ENCODE measurements around the gene SLC6A4.
"Not testable (repeated sequence)": the region's sequence is repeated elsewhere in the genome, so short reads cannot be mapped to it uniquely, and the experiment has no call there.

SLC6A4 gene

DNA sequence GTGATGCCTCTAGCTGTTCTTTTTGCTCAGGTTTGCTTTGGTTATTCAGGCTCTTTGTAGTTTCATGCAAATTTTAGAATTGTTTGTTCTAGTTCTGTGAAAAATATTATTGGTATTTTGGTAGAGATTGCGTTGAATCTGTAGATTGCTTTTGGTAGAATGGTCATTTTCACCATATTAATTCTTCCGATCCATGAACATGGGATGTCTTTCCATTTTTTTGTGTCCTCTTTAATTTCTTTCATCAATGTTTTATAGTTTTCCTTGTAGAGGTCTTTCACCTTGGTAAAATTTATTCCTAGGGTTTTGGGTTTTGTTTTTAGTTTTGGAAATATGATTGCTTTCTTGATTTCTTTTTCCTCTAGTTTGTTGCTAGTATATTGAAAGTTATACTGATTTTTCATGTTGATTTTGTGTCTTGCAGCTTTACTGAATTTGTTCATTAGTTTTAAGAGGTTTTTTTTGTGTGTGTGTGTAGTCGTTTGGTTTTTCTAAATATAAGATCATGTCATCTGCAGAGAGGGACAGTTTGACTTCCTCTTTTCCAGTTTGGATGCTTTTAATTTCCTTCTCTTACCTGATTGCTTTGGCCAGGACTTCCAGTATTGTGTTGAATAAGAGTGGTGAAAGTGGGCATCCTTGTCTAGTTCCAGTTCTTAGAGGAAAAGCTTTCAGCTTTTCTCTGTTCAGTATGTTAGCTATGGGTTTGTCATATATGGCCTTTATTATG is 76.4 kb downstream of the SLC6A4 start:
- no peak overlapping the region for H3K4me3 Mint-ChIP-seq
- peaks cover 2% of the 10 kb centered on the region for H3K4me1 Mint-ChIP-seq (ENCODE audit: low read depth)
- no peak overlapping the region for H3K27ac Mint-ChIP-seq
- H3K9me3 Mint-ChIP-seq, result peaks cover 16% of the 10 kb centered on the region
- H3K27me3 Mint-ChIP-seq (ENCODE audit: low read depth), result no peaks in the 10 kb centered on the region
- peaks cover 46% of the 10 kb centered on the region for H3K36me3 Mint-ChIP-seq (ENCODE audit: low read depth)

DNA sequence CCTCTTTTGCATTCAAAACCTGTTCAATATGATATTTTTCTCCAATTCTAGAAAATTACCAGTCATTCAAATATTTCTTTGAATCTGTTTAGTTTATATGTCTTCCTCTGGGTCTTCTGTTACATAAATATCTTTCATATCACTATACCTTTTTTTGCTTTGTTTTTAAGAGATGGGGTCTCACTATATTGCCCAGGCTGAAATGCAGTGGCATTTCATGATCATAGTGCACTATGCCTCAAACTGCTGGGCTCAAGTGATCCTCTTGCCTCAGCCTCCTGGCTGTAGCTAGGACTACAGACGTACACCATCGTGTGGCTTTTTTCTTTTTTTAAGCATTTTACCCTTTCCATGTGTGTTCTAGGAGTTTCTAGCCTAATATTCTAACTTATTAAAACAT is 80.1 kb downstream of the SLC6A4 start:
- Mint-ChIP-seq H3K9me3 (peaks cover 13% of the 10 kb centered on the region), H3K4me1 (ENCODE audit: low read depth) (peaks cover 3% of the 10 kb centered on the region), H3K36me3 (ENCODE audit: low read depth) (peaks cover 35% of the 10 kb centered on the region)

DNA sequence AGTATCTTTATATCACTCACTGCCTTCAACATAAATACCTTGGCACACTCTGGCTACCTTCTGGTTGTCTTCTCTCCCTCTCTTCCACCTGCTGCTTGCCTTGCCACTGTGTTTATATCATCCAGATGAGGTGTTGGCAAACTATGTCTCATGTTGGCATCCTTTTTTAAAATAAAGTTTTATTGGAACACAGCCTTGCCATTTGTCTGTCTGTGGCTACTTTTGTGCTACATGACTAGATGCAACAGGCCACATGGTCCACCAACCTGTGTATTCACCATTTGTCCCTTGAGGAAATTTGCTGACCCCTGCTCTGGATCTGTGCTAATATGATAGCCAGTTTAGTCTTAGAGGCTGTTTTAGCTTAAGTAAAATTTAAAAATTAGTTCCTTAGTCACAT is 82.0 kb downstream of the SLC6A4 start:
- H3K4me1 Mint-ChIP-seq (ENCODE audit: low read depth), result peaks cover 3% of the 10 kb centered on the region
- no peak overlapping the region for H3K4me3 Mint-ChIP-seq
- no peaks in the 10 kb centered on the region for H3K9me3 Mint-ChIP-seq
- H3K36me3 Mint-ChIP-seq (ENCODE audit: low read depth), result peaks cover 18% of the 10 kb centered on the region
- H3K27me3 Mint-ChIP-seq (ENCODE audit: low read depth), result no peaks in the 10 kb centered on the region
- H3K27ac Mint-ChIP-seq, result no peak overlapping the region

More for the DNA sequence above, 80.1 kb downstream of the SLC6A4 start:
- H3K4me3 Mint-ChIP-seq, result no peak overlapping the region
- H3K27ac Mint-ChIP-seq, result no peak overlapping the region
- H3K27me3 Mint-ChIP-seq (ENCODE audit: low read depth), result no peaks in the 10 kb centered on the region

DNA sequence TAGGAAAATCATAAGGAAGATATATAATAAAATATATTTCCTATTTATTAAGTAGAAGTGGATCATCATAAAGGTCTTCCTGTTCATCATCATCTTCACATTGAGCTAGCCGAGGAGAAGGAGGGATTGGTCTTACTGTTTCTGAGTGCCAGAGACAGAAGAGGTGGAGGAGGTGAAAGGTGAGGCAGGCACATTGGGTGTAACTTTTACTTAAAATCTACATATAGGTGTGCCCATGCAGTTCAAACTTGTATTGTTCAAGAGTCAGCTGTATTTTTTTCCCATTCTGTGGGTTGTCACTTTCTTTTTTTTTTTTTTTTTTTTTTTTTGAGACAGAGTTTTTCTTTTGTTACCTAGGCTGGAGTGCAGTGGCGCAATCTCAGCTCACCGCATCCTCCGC is 84.0 kb downstream of the SLC6A4 start:
- no peaks in the 10 kb centered on the region for H3K27me3 Mint-ChIP-seq (ENCODE audit: low read depth)
- H3K4me3 Mint-ChIP-seq, result no peak overlapping the region
- peaks cover 5% of the 10 kb centered on the region for H3K4me1 Mint-ChIP-seq (ENCODE audit: low read depth)
- H3K27ac Mint-ChIP-seq, result no peak overlapping the region
- no peaks in the 10 kb centered on the region for H3K9me3 Mint-ChIP-seq
- peaks cover 4% of the 10 kb centered on the region for H3K36me3 Mint-ChIP-seq (ENCODE audit: low read depth)

DNA sequence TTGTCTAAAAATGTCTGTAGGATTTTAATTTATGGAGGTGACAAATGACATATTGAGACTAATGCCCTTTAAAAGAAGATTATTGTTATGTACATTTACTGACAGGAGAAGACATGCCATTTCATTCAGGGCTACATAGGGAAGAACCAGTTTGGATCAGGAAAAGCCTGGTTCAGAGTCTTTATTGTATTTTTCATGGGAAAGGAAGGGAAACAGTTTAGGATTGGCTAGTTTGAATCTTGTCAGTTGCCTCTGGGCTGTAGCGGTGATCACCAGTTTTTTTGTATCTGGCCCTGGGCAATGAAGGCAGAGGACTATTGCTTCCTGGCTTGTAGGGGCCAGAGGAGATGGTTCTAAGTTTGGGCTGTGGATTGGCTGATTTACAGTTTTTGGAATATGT is 87.1 kb downstream of the SLC6A4 start:
- Mint-ChIP-seq H3K4me1 (ENCODE audit: low read depth) (peaks cover 5% of the 10 kb centered on the region), H3K27me3 (ENCODE audit: low read depth) (no peaks in the 10 kb centered on the region), H3K27ac (no peak overlapping the region), H3K36me3 (ENCODE audit: low read depth) (peaks cover 2% of the 10 kb centered on the region), H3K9me3 (no peaks in the 10 kb centered on the region), H3K4me3 (no peak overlapping the region)

DNA sequence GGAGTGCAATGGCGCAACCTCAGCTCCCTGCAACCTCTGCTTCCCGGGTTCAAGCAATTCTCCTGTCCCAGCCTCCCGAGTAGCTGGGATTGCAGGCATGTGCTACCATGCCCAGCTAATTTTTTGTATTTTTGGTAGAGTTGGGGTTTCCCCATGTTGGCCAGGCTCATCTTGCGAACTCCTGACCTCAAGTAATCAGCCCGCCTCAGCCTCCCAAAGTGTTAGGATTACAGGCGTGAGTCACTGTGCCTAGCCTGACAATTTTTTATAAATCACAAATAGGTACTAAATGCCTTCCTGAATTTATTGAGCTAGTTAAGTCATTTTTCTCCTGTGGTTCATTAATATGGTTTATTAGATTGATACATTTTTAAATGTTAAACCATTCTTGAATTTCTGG is 87.6 kb downstream of the SLC6A4 start:
- H3K27me3 Mint-ChIP-seq (ENCODE audit: low read depth); H3K9me3 Mint-ChIP-seq; H3K4me1 Mint-ChIP-seq (ENCODE audit: low read depth); H3K4me3 Mint-ChIP-seq; H3K36me3 Mint-ChIP-seq (ENCODE audit: low read depth); H3K27ac Mint-ChIP-seq: not testable (repeated sequence)
